Neural cell (in vitro differentiated cells): ENCODE results near the gene CARD9. TPM values are rescaled to one million over a fixed set of nuclear protein-coding genes. Genes with fewer than 3 reads are reported as not detected.

ENCODE experiments used
- H2AFZ ChIP-seq: fragments of 200-600, 300-800 bp; sonication (generic), shearing (Covaris generic); 2 replicates; pipeline ENCODE4 v1.6.0; 2014; ENCODE audit warnings: low read depth, mild to moderate bottlenecking, antibody characterized with exemption, low read length, moderate library complexity
- H3F3A ChIP-seq: fragments of 200-600 bp; shearing (Covaris generic); 2 replicates; pipeline ENCODE4 v1.6.1; 2016; ENCODE audit warnings: mild to moderate bottlenecking, moderate library complexity, mixed read lengths, antibody characterized with exemption, low read length; ENCODE audit not compliant: insufficient read depth, poor library complexity, severe bottlenecking
- H3K27ac ChIP-seq: fragments of 200-600, 300-800 bp; sonication (generic), shearing (Covaris generic); 2 replicates; pipeline ENCODE4 v1.5.1; 2014; ENCODE audit warnings: mild to moderate bottlenecking, low read length, moderate library complexity
- H3K27me3 ChIP-seq: fragments of 300-800, 200-600 bp; sonication (generic), shearing (Covaris generic); 2 replicates; pipeline ENCODE4 v1.6.0; 2014; ENCODE audit warnings: mild to moderate bottlenecking, low read depth, low read length, moderate library complexity; ENCODE audit not compliant: insufficient read depth
- H3K36me3 ChIP-seq: fragments of 300-800, 200-600 bp; sonication (generic), shearing (Covaris generic); 2 replicates; pipeline ENCODE4 v1.5.1; 2014; ENCODE audit warnings: mild to moderate bottlenecking, antibody characterized with exemption, low read length, moderate library complexity; ENCODE audit not compliant: insufficient read depth
- H3K4me2 ChIP-seq: fragments of 300-800, 200-600 bp; sonication (generic), shearing (Covaris generic); 2 replicates; pipeline ENCODE4 v1.6.0; 2014; ENCODE audit warnings: mild to moderate bottlenecking, low read length
- H3K4me3 ChIP-seq: fragments of 300-800, 200-600 bp; sonication (generic), shearing (Covaris generic); 2 replicates; pipeline ENCODE4 v1.5.1; 2014; ENCODE audit warnings: mild to moderate bottlenecking, low read length, moderate library complexity
- H3K79me2 ChIP-seq: fragments of 200-600 bp; shearing (Covaris generic); replicated peaks from 2 replicates; pipeline ENCODE4 v1.6.0; 2014; ENCODE audit warnings: mild to moderate bottlenecking, low read length, moderate library complexity; ENCODE audit not compliant: insufficient read depth
- H3K9ac ChIP-seq: fragments of 300-800, 200-600 bp; sonication (generic), shearing (Covaris generic); 2 replicates; pipeline ENCODE4 v1.6.1; 2016; ENCODE audit warnings: mild to moderate bottlenecking, low read length, mixed read lengths
- H3K9me2 ChIP-seq: fragments of 200-600 bp; shearing (Covaris generic); 2 replicates; pipeline ENCODE4 v1.6.1; 2016; ENCODE audit warnings: mild to moderate bottlenecking, low read length, mixed read lengths; ENCODE audit not compliant: insufficient read depth
- H3K9me3 ChIP-seq: fragments of 200-600, 300-800 bp; sonication (generic), shearing (Covaris generic); 2 replicates; pipeline ENCODE4 v1.6.1; 2016; ENCODE audit warnings: mild to moderate bottlenecking, mixed run types, low read length, moderate library complexity, mixed read lengths
- H4K20me1 ChIP-seq: fragments of 200-600 bp; shearing (Covaris generic); 2 replicates; pipeline ENCODE4 v1.6.1; 2016; ENCODE audit warnings: mild to moderate bottlenecking, mixed run types; ENCODE audit not compliant: insufficient read depth
- EP300 ChIP-seq: fragments of 450-650 bp; conservative IDR thresholded peaks from 2 replicates; pipeline ENCODE4 v1.6.1; 2014; ENCODE audit warnings: antibody characterized with exemption, mild to moderate bottlenecking, moderate library complexity; ENCODE audit not compliant: poor library complexity, severe bottlenecking
- EZH2 ChIP-seq: fragments of 200-600, 300-800 bp; shearing (Covaris generic), sonication (generic); IDR thresholded peaks from 2 replicates; pipeline ENCODE4 v1.6.1; 2014; ENCODE audit warnings: antibody characterized with exemption, low read length, borderline replicate concordance, mild to moderate bottlenecking; ENCODE audit not compliant: insufficient read depth, poor library complexity, severe bottlenecking
- MXI1 ChIP-seq: fragments of 450-650 bp; conservative IDR thresholded peaks from 2 replicates; pipeline ENCODE4 v1.6.1; 2014; ENCODE audit warnings: antibody characterized with exemption, mild to moderate bottlenecking; ENCODE audit not compliant: poor library complexity, severe bottlenecking
- POLR2AphosphoS5 ChIP-seq: IDR thresholded peaks from 2 replicates; pipeline ENCODE4 v1.6.1; 2012
- RAD21 ChIP-seq: fragments of 450-650 bp; conservative IDR thresholded peaks from 2 replicates; pipeline ENCODE4 v1.6.1; 2014; ENCODE audit warnings: antibody characterized with exemption, mild to moderate bottlenecking, moderate library complexity
- REST ChIP-seq: IDR thresholded peaks from 2 replicates; pipeline ENCODE4 v1.6.1; 2012; ENCODE audit warnings: borderline replicate concordance
- SMC3 ChIP-seq: fragments of 450-650 bp; conservative IDR thresholded peaks from 2 replicates; pipeline ENCODE4 v1.6.1; 2014; ENCODE audit warnings: antibody characterized with exemption, mild to moderate bottlenecking, moderate library complexity; ENCODE audit not compliant: poor library complexity
- TAF1 ChIP-seq: IDR thresholded peaks from 2 replicates; pipeline ENCODE4 v1.6.1; 2012; ENCODE audit warnings: low read depth
- polyA plus RNA-seq: library from polyadenylated mRNA; depleted of rRNA; stranded (reverse); fragments of >200 nt; gene quantifications from 2 replicates; pipeline ENCODE4 v1.2.3, GENCODE V29; 2014
- TF ChIP-seq, protein P1 (sequence below): fragments of 450-650 bp; IDR thresholded peaks from 2 replicates; pipeline ENCODE4 v1.5.1; 2014; ENCODE audit warnings: antibody characterized with exemption, mild to moderate bottlenecking, moderate library complexity; ENCODE audit not compliant: poor library complexity, severe bottlenecking

The CARD9 gene
- polyA plus RNA-seq, 1 donor from 2014 or later: 0.77 TPM

DNA sequence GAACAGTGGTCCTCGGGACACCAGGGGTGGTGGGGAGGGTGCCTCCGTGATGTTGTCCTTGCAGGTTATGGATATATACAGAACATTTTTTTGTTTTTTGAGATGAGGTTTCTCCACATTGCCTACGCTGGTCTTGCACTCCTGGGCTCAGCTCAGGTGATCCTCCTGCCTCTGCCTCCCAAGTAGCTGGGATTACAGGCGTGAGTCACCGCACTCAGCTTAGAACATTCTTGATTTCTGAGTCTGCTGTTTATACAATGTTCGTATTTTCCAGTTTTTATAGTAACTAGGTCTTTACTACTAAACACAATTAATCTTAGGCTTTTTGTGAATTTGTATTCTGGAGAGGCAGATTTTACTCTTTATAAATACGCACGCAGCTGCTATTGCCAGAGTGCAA is 43.0 kb upstream of the CARD9 start:
- Histone ChIP-seq H3F3A (no peaks in the 10 kb centered on the region), H2AFZ (no peak overlapping the region), H3K4me2 (no peak overlapping the region), H3K79me2 (peaks cover 17% of the 10 kb centered on the region), H3K9me3 (no peaks in the 10 kb centered on the region), H4K20me1 (no peaks in the 10 kb centered on the region), H3K4me3 (no peak overlapping the region), H3K36me3 (no peaks in the 10 kb centered on the region), H3K9me2 (no peaks in the 10 kb centered on the region), H3K27me3 (no peaks in the 10 kb centered on the region), H3K9ac (no peak overlapping the region), H3K27ac (no peak overlapping the region)
- TF ChIP-seq MXI1 (no peak), TAF1 (no peak), EZH2 (no peak), RAD21 (no peak), POLR2AphosphoS5 (no peak), EP300 (no peak), REST (no peak), SMC3 (no peak)
- TF ChIP-seq, protein P1, sequence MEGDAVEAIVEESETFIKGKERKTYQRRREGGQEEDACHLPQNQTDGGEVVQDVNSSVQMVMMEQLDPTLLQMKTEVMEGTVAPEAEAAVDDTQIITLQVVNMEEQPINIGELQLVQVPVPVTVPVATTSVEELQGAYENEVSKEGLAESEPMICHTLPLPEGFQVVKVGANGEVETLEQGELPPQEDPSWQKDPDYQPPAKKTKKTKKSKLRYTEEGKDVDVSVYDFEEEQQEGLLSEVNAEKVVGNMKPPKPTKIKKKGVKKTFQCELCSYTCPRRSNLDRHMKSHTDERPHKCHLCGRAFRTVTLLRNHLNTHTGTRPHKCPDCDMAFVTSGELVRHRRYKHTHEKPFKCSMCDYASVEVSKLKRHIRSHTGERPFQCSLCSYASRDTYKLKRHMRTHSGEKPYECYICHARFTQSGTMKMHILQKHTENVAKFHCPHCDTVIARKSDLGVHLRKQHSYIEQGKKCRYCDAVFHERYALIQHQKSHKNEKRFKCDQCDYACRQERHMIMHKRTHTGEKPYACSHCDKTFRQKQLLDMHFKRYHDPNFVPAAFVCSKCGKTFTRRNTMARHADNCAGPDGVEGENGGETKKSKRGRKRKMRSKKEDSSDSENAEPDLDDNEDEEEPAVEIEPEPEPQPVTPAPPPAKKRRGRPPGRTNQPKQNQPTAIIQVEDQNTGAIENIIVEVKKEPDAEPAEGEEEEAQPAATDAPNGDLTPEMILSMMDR: no peak

DNA sequence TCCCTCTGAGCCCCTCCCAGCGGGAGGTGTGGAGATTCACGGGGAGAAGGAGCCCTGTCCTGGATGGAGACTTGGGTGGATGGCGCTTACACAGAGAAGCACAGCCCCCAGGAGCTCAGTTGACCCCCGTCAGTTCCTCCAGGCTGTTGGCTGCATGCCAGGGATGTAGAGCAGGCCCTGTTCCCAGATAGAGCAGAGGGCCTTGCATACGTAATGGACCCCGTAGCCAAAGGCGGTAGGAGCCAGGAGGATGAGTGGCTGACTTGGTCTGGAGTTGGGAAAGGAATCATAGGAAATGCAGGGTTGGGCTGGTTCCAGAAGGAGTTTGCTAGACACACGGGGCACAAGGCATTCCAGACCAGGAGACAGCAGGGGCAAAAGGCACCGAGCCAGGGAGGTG is 39.5 kb upstream of the CARD9 start:
- Histone ChIP-seq H3K9me2 (no peaks in the 10 kb centered on the region), H3K9ac (no peak overlapping the region), H4K20me1 (no peaks in the 10 kb centered on the region), H3K9me3 (no peaks in the 10 kb centered on the region), H3K27ac (no peak overlapping the region), H2AFZ (no peak overlapping the region), H3K36me3 (no peaks in the 10 kb centered on the region), H3K4me2 (no peak overlapping the region), H3F3A (no peaks in the 10 kb centered on the region), H3K79me2 (peaks cover 34% of the 10 kb centered on the region), H3K4me3 (no peak overlapping the region), H3K27me3 (no peaks in the 10 kb centered on the region)
- TF ChIP-seq TAF1 (no peak), POLR2AphosphoS5 (no peak)

DNA sequence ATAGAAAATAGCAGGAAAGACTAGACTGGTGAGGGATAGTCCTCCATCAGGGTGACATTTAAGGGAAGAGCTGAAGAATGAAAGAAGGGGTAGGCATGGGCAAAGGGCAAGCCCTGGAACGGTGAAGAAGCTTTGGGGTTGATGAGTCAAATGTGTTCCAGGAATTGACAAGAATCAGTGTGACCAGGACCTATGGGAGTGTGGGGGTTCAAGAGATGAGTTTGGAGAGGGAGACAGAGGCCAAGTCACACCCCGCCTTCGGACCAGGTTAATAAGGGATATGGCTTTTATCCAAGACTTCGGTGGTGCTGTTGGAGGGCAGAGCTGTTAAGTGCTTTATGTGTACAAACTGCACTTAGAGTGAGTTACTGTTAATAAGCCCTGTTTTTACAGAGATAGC is 37.9 kb upstream of the CARD9 start:
- H3F3A ChIP-seq: no peaks in the 10 kb centered on the region
- H3K36me3 ChIP-seq: no peaks in the 10 kb centered on the region
- peak overlapping the region; percentile 97 for H3K4me3 ChIP-seq
- no peaks in the 10 kb centered on the region for H4K20me1 ChIP-seq
- H3K27ac ChIP-seq: no peak overlapping the region
- no peaks in the 10 kb centered on the region for H3K9me2 ChIP-seq
- no peak for TF ChIP-seq TAF1
- no peak for TF ChIP-seq EZH2
- peak overlapping the region; percentile 83 for H3K9ac ChIP-seq
- H2AFZ ChIP-seq: no peak overlapping the region
- peaks cover 34% of the 10 kb centered on the region for H3K79me2 ChIP-seq
- peak overlapping the region; percentile 77 for H3K4me2 ChIP-seq
- H3K9me3 ChIP-seq: no peaks in the 10 kb centered on the region
- H3K27me3 ChIP-seq: no peaks in the 10 kb centered on the region
